Vagina (tissue), 2 donors: Measurements from ENCODE around the gene CYTIP. TPM values are rescaled to one million over a fixed set of nuclear protein-coding genes. Genes with fewer than 3 reads are reported as not detected.
A peak's percentile ranks its signal among the peaks of the same experiment; 100 is the strongest.

Experiments
- DNase-seq, 2 donors: peaks; one replicate each; pipeline ENCODE4 v3.0.0-alpha.2; 2017; ENCODE audit errors: extremely low spot score in 2 of 2
- H3K27ac ChIP-seq: fragments of 200-600 bp; sonication (generic); one replicate; pipeline ENCODE4 v1.5.1; 2019
- H3K27me3 ChIP-seq: fragments of 200-600 bp; sonication (generic); one replicate; pipeline ENCODE4 v1.5.1; 2019
- H3K36me3 ChIP-seq, 2 donors: fragments of 200-600 bp; sonication (generic); one replicate each; pipeline ENCODE4 v1.5.1; 2017 to 2019
- H3K4me1 ChIP-seq: fragments of 200-600 bp; sonication (generic); one replicate; pipeline ENCODE4 v1.5.1; 2019
- H3K4me3 ChIP-seq, 2 donors: fragments of 200-600 bp; sonication (generic); 1 replicate in 1 of 2; 2 replicates in 1 of 2; pipeline ENCODE4 v1.5.1; 2016 to 2019
- H3K9me3 ChIP-seq: fragments of 200-600 bp; sonication (generic); one replicate; pipeline ENCODE4 v1.5.1; 2019
- POLR2A ChIP-seq, 2 donors: fragments of 450-650 bp; IDR thresholded peaks; one replicate each; pipeline ENCODE4 v1.6.1; 2017; ENCODE audit warnings: antibody characterized with exemption in 2 of 2, mild to moderate bottlenecking in 2 of 2, moderate library complexity in 2 of 2
- POLR2AphosphoS5 ChIP-seq, 2 donors: sonication (generic); formaldehyde crosslinking; IDR thresholded peaks; one replicate each; pipeline ENCODE4 v1.9.0; 2017; ENCODE audit warnings: antibody characterized with exemption in 2 of 2, mild to moderate bottlenecking in 2 of 2, low read depth in 1 of 2; ENCODE audit not compliant: insufficient read depth in 1 of 2
- intact Hi-C: fragments of 100-400 bp; cut with DNase I; formaldehyde crosslinking; loops from one replicate; pipeline ENCODE4 v1.15.1; 2023
- total RNA-seq: library from RNA; depleted of rRNA; stranded (reverse); fragments of >200 nt; gene quantifications from one replicate; pipeline ENCODE4 v1.2.3, GENCODE V29; 2016
- TF ChIP-seq, protein P1 (sequence below), 3 experiments: fragments of 450-650 bp in 2 of 3; fragments of 200-600 bp in 1 of 3; sonication (generic) in 1 of 3; IDR thresholded peaks; one replicate each; pipeline ENCODE4 v1.5.1; 2017 to 2019; ENCODE audit warnings: antibody characterized with exemption in 3 of 3, mild to moderate bottlenecking in 2 of 3, moderate library complexity in 2 of 3

The CYTIP gene
- total RNA-seq, 1 donor from 2014 or later: 12.5 TPM

DNA sequence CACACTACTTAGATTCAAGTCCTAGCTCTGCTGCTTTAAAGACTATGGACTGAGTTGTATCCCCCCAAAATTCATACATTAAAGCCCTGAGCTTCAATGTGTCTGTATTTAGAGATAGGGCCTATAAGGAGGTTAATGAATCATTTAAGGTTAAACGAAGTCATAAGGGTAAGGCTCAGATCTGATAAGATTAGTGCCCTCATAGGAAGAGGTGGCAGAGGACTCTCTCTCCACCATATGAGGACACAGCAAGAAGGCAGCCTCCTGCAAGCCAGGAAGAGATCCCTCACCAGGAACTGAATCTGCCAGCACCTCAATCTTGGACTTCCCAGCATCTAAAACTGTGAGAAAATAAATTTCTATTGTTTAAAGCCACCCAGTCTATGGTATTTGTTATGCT, 3.1 kb upstream of the CYTIP start:
- no peaks in the 10 kb centered on the region for H3K27me3 ChIP-seq
- no peaks in the 10 kb centered on the region for H3K4me1 ChIP-seq
- TF ChIP-seq, protein P1, sequence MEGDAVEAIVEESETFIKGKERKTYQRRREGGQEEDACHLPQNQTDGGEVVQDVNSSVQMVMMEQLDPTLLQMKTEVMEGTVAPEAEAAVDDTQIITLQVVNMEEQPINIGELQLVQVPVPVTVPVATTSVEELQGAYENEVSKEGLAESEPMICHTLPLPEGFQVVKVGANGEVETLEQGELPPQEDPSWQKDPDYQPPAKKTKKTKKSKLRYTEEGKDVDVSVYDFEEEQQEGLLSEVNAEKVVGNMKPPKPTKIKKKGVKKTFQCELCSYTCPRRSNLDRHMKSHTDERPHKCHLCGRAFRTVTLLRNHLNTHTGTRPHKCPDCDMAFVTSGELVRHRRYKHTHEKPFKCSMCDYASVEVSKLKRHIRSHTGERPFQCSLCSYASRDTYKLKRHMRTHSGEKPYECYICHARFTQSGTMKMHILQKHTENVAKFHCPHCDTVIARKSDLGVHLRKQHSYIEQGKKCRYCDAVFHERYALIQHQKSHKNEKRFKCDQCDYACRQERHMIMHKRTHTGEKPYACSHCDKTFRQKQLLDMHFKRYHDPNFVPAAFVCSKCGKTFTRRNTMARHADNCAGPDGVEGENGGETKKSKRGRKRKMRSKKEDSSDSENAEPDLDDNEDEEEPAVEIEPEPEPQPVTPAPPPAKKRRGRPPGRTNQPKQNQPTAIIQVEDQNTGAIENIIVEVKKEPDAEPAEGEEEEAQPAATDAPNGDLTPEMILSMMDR (IDR thresholded peaks at IDR 0.05): no peak
- no peak for TF ChIP-seq POLR2A (IDR thresholded peaks at IDR 0.05)
- no peak for TF ChIP-seq POLR2AphosphoS5 (IDR thresholded peaks at IDR 0.05; ENCODE audit: insufficient read depth in 1 of 2, low read depth in 1 of 2)
- H3K9me3 ChIP-seq: no peaks in the 10 kb centered on the region
- no peak for DNase-seq
- intact Hi-C loops: no loop called here
- no peak overlapping the region for H3K4me3 ChIP-seq
- no peak overlapping the region for H3K27ac ChIP-seq
- no peaks in the 10 kb centered on the region for H3K36me3 ChIP-seq

DNA sequence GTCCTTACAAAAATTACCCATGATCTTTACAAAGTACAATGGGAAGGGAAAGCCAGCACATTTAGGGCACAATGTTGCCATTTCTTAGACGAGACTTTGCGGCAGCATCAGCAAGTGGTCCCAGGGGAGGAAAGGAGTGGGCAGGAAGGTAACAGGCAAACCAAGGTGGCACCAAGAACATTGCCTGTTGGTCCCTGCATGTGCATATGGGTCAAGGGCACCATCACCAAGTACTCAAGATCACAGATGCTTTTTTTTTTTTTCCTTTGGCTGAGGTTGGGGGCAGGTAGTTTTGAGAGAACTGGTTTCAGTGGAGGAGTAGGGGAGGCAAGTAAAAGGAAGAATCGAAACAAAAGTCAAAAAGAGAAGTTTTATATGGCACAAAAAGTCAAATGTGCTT, 752 bp upstream of the CYTIP start:
- Histone ChIP-seq H3K36me3 (no peaks in the 10 kb centered on the region), H3K4me1 (no peaks in the 10 kb centered on the region), H3K27ac (no peak overlapping the region), H3K27me3 (no peaks in the 10 kb centered on the region), H3K9me3 (no peaks in the 10 kb centered on the region), H3K4me3 (peak overlapping the region in 1 of 2 donors; percentile 5)
- DNase-seq: no peak
- TF ChIP-seq, protein P1 (IDR thresholded peaks at IDR 0.05): no peak
- TF ChIP-seq POLR2AphosphoS5 (IDR thresholded peaks at IDR 0.05; ENCODE audit: insufficient read depth in 1 of 2, low read depth in 1 of 2) (no peak), POLR2A (IDR thresholded peaks at IDR 0.05) (no peak)
- intact Hi-C loops: no loop called here

DNA sequence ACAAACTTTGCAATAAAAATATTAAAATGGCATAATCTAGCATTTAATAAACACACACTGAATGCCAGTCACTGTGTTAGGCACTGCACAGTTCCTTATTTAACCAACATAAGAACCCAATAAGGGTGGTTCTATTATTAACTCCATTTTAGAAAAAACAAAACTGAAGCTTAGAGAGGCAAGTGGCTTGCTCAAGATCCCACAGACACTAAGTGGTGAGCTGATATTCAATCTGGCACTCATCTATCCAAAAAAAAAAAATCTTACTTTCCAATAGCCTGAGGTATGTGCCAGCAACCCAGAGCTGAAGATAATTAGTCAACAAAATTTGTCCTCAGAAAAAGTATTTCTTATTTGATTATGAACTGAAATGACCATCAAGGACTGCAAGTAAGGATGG, 799 bp downstream of the CYTIP start:
- no peaks in the 10 kb centered on the region for H3K27me3 ChIP-seq
- intact Hi-C loops: no loop called here
- DNase-seq: no peak
- TF ChIP-seq POLR2A (IDR thresholded peaks at IDR 0.05) (no peak), POLR2AphosphoS5 (IDR thresholded peaks at IDR 0.05; ENCODE audit: insufficient read depth in 1 of 2, low read depth in 1 of 2) (no peak)
- TF ChIP-seq, protein P1 (IDR thresholded peaks at IDR 0.05): no peak
- H3K4me3 ChIP-seq: peak overlapping the region in 1 of 2 donors; percentile 28
- no peaks in the 10 kb centered on the region for H3K9me3 ChIP-seq
- H3K36me3 ChIP-seq: no peaks in the 10 kb centered on the region
- H3K4me1 ChIP-seq: no peaks in the 10 kb centered on the region
- peak overlapping the region; percentile 25 for H3K27ac ChIP-seq

DNA sequence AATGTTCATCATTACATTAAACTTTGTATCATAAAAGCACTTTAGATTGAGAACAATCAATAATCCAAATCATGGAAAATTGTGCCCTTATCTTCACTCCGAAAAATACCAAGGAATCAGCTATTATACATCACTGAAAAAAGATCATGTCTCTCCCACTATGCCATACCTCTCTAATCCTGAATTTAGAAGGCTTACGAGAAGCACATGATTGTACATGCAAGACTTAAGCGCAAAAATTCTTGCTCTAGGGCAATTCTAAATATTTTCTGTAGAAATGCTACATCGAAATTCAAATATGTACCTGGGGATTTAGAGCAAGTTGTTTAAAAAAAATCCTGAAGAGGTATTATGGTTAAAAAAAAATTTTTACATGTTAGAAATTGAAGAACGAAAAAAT, 1.3 kb downstream of the CYTIP start:
- Histone ChIP-seq H3K27ac (no peak overlapping the region), H3K4me1 (no peaks in the 10 kb centered on the region)
- intact Hi-C loops: no loop called here

DNA sequence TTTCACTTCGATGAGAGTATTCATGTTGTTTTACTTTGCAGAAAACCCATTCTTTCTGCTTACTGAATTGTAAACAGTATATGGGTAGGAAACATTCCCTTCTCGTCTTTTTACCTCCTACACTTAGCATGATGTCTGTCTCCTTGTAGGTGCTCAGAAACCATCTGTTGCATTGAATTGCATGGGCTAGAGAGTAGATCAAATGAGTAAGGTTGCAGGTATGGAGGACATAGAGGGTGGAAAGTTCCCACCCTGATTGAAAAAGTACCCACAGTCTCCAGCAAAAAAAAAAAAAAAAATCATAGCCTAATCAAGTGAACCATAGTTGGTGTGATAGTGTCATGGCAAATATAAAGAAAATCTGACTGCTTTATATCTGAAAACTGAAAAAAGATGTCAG, 1.7 kb downstream of the CYTIP start:
- H3K4me3 ChIP-seq: peak overlapping the region in 1 of 2 donors; percentile 28
- no peaks in the 10 kb centered on the region for H3K9me3 ChIP-seq
- no peaks in the 10 kb centered on the region for H3K27me3 ChIP-seq
- intact Hi-C loops: no loop called here
- peak overlapping the region; percentile 48 for H3K27ac ChIP-seq
- H3K4me1 ChIP-seq: no peaks in the 10 kb centered on the region
- no peak for DNase-seq
- no peak for TF ChIP-seq POLR2A (IDR thresholded peaks at IDR 0.05)
- TF ChIP-seq, protein P1 (IDR thresholded peaks at IDR 0.05): no peak
- TF ChIP-seq POLR2AphosphoS5 (IDR thresholded peaks at IDR 0.05; ENCODE audit: insufficient read depth in 1 of 2, low read depth in 1 of 2): no peak
- H3K36me3 ChIP-seq: no peaks in the 10 kb centered on the region

More for the DNA sequence above, 1.3 kb downstream of the CYTIP start:
- TF ChIP-seq POLR2A (IDR thresholded peaks at IDR 0.05) (no peak), POLR2AphosphoS5 (IDR thresholded peaks at IDR 0.05; ENCODE audit: insufficient read depth in 1 of 2, low read depth in 1 of 2) (no peak)
- TF ChIP-seq, protein P1 (IDR thresholded peaks at IDR 0.05): no peak
- Histone ChIP-seq H3K27me3 (no peaks in the 10 kb centered on the region), H3K36me3 (no peaks in the 10 kb centered on the region), H3K9me3 (no peaks in the 10 kb centered on the region), H3K4me3 (peak overlapping the region in 1 of 2 donors; percentile 28)
- DNase-seq: no peak
